ENCODE measurements around the gene TSPEAR.
"Not testable (repeated sequence)": the region's sequence is repeated elsewhere in the genome, so short reads cannot be mapped to it uniquely, and the experiment has no call there.

Gene TSPEAR

DNA sequence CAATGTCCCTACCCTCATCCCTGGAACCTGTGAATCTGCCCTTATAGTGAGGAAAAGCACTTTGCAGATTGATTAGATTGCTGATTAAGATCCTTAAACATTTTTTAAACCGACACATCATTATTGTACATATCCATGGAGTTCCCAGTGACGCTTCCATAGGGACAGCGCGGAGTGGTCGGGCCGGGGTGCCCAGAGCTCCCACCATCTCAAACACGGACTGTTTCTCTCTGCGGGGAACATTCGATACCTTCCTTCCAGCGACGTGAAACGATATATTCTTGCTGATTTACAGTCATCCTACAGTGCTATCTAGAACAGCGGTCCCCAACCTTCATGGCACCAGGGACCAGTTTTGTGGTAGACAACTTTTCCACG is 10.4 kb downstream of the TSPEAR start:
- no peak for DNase-seq

DNA sequence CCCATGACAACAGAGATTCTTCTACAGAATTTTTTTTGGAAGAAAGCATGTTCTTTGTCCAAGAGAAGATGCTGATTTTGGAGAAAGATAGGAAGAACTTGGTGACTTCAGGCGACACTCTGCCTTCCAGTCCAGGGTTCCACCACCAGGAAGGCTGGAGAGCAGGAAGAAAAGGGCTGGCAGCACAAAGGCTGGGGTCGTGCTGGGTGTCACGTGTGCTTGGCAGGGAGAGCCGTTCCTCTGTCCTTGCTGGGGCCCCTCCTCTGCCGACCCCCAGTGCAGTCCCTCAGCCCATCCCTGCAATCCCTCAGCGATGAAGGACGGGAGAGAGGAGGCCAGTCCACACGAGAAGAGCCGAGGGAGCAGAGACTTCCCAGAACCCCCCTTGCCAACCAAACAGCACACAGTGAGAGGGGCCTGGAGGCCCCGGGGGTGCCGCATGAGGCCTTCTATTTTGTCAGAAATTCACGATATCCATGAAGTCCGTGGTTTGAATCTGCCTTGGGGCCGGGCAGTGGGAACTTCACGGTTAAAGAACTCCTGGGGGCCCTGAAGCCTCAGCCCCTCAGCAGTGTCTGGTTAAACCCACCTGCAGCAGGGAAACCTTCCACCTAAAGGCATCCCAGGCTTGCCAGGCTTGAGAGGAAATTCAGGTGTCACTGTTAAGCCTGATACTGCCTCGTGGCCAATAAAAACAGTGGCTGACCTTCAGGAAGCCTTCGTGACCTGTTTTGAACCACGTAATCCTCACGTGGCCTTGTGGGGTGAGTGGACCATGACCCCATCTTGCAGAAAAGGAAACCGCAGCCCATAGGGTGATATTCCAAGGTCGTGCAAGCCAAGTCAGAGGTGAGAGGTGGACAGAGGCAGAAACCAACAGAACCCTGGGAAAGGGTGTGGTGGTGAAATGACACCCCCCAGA is 11.0 kb downstream of the TSPEAR start:
- no peak for DNase-seq

DNA sequence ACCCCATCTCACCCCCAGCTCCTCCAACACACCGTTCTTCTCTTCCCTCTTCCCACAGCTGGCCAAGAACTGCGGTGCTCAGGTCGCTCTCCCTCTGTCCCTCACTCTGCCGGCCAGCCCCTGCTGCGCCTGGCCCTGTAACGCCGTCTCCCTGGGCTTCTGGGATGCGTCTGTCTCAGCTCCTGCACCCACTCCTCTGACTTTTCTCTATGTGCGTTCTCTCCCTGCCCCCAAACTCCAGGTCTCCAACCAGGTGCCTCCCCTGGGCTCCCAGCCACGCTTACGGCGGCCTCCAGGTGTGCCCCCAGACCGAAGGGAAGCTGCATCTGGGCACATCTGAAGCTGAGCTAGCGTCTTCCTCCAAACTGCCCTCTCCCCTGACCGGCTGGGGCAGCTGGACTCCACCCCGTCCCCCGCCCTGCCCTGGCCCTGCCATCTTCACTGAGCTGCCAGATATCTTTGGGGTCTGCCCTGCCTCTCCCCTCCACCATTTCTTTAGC is 11.8 kb downstream of the TSPEAR start:
- DNase-seq = no peak

DNA sequence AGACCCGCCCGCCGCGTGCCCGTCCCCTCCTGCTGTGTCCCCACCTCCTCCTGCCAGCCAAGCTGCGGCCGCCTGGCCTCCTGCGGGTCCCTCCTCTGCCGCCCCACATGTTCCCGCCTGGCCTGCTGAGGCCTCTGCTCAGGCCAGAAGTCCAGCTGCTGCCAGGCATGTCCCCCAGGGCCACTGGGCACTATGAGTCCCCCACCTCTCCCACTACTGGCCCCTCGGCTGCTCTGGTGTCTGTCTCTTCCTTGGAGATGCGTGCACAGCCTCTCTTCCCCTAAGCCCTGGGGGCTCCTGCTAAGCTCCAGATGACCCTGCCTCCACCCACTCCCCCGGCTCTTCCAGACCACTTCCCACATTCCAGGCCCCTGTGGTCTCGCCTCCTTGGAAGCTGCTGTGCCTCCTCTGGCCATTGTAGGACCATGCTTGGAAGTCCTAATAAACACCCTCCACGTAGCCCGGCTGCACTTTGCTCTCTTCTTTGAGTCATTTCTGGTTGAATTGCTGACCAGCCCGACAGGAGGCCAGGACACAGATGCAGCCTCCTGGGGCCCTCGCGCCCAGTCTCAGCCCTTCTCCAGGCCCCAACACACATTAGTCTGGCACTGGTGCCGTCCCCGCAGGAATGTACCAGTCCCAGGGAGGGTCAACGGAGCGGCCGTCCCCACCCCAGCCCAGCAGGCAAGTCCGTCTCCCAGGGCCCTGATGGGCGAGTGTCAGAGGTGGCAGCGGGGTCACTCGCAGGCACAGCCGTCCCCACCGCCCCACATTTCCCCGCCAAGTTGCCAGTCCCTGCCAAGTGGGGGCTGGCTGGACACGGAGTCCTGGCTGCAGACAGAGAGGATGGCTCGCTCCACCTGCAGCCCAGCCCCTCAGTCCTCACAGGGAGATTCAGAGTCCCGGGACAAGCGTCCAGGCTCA is 13.3 kb downstream of the TSPEAR start:
- DNase-seq = no peak

DNA sequence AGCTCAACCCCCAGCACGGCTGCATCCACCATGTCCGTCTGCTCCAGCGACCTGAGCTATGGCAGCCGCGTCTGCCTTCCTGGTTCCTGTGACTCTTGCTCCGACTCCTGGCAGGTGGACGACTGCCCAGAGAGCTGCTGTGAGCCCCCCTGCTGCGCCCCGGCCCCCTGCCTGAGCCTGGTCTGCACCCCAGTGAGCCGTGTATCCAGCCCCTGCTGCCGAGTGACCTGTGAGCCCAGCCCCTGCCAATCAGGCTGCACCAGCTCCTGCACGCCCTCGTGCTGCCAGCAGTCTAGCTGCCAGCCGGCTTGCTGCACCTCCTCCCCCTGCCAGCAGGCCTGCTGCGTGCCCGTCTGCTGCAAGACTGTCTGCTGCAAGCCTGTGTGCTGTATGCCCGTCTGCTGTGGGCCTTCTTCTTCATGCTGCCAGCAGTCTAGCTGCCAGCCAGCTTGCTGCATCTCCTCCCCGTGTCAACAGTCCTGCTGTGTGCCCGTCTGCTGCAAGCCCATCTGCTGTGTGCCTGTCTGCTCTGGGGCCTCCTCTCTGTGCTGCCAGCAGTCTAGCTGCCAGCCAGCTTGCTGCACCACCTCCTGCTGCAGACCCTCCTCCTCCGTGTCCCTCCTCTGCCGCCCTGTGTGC is 14.1 kb downstream of the TSPEAR start, which contains the start of gene KRTAP10-12:
Gene KRTAP10-12 (plus strand): TSS at position 1 of the 639 bp plus-strand sequence. CDS start 30 bp downstream, at position 31.
- DNase-seq = not testable (repeated sequence)

DNA sequence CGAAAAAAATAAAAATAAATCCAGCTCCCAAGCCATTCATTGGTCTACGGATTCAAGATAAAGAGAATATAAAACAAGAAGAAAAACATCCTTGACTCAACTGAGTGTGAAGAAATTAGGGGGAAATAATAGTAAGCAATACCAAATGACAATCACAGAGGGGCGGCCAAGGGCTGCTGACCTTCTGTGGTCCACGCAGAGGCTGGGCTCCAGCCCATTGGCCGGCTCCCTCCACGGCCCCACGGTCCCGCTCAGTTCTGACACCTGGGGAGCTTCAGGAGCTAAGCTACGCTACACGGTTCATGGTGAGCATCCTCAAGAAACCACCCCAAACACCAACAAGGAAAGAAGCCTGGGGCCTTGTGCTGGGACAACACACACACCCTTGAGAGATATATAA is 14.8 kb downstream of the TSPEAR start:
- no peak for DNase-seq

DNA sequence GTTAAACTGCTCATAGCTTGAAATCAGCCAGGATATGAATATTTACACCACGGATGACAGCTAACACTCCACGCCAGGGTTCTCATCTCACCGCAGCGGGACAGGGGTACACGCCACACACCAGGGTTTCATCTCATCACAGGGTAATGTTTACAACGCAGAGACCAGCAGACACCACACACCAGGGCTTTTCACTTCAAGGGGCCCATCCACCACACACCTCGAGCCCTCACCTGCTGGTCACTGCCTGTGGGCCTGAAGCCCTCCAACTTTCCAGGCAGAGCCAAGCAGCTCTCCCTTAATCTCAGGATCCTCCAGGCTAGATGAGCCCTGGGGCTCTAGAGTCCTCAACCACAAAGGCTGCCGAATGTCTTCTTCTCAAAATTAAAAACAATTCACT is 15.7 kb downstream of the TSPEAR start:
- no peak for DNase-seq

DNA sequence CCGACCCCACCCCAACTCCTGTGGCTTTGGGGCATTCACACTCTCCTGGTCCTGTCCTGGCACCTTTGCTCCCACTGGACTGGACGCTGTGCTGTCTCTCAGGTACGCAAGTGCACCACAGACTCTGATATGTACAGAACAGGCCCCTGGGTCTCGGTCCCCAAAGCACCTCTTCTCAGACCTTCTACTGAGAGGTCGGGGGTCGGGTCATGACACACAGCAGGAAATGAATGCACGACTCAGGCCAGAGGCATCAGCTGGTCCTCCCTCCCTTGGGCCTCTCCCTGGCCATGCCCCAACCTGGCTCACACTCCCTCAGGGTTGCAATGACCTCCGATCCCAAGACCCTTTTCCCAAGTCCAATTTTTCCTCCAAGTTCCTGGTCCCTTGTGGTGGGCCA is 16.2 kb downstream of the TSPEAR start:
- no peak for DNase-seq

DNA sequence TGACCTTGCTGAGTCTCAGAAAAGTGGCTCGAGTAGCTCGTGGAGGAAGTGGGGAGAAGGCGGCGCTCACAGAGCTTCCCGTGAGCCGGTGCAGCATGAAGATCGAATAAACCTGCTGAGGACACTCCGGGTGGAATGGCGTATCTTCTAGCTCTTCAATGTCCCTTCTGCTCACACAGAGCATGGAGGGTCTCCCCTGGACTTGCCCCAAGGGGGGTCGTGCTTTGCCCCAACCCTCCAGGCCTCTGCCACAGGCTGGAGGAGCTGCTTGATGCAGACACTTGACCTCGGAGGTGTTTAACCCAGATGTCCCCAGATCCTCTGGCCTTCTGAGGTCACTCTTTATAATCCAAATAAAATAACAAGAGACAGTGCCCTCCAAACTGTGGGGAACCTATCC is 16.6 kb downstream of the TSPEAR start:
- no peak for DNase-seq

DNA sequence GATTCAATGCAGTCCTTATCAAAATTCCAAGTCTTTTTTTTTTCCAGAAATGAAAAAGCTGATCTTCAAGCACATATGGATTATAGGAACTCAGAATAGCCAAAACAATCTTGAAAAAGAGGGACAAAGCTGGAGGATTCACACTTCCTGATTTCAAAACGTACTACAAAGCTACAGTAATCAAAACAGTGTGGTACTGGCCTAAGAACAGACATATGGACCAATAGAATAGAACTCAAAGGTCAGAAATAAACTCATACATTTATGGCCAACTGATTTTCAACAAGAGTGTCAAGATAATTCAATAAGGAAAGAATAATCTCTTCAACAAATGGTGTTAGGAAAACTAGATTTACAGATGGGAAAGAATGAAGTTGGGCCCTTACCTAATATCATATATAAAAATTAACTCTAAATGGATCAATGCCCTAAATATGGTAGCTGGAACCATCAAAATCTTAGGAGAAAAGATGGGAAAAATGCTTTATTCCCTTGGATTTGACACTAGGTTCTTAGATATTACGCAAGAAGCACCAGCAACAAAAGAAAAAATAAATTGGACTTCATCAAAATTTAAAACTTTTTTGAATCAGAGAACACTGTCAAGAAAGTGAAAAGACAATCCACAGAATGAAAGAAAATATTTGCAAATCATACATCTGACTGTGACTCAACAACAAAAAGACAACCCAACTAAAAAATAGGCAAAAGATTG is 18.4 kb downstream of the TSPEAR start:
- DNase-seq = no peak

DNA sequence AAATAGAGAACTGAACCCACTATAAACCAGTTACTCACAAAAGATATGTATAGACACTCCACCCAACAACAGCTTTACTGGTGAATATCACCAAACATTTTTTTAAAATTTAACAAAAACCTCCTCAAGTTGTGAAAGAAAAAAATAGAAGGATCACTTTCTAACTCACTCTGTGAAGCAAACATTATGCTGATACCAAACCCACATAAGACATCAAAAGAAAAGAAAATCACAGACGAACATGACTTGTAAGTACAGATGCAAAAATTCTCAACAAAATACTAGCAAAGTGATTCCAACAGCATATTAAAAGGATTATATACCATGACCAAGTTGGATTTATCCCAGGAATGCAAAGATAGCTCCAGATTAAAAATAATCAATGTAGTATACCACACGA is 19.7 kb downstream of the TSPEAR start:
- DNase-seq = no peak

DNA sequence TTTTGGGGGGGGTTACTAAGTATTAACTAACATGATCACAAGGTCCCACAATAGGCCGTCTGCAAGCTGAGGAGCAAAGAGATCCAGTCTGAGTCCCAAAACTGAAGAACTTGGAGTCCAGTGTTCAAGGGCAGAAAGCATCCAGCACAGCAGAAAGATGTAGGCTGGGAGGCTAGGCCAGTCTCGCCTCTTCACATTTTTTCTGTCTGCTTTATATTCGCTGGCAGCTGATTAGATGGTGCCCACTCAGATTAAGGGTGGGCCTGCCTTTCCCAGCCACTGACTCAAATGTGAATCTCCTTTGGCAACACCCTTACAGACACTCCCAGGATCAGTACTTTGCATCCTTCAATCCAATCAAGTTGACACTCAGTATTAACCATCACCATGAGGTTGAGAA is 21.6 kb downstream of the TSPEAR start:
- not testable (repeated sequence) for DNase-seq

DNA sequence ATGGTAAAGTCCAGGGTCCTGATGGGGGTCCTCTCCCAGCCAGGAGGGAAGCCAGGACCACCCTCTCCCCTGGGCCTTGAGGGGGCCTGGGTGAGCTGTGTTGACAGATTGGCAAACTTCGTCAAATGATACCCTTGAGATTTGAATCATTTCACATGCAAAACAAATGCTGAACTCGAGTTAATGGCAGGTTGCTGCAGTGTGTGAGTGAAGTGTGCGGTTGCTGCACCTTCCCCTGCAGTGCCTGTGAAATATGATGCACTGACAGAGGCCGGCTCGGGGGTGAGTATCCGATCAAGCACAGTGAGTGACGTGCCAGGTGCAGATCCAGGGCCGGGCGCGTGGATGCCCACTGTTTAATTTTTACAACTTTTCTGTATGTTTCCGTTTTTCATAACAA is 23.7 kb downstream of the TSPEAR start:
- no peak for DNase-seq

DNA sequence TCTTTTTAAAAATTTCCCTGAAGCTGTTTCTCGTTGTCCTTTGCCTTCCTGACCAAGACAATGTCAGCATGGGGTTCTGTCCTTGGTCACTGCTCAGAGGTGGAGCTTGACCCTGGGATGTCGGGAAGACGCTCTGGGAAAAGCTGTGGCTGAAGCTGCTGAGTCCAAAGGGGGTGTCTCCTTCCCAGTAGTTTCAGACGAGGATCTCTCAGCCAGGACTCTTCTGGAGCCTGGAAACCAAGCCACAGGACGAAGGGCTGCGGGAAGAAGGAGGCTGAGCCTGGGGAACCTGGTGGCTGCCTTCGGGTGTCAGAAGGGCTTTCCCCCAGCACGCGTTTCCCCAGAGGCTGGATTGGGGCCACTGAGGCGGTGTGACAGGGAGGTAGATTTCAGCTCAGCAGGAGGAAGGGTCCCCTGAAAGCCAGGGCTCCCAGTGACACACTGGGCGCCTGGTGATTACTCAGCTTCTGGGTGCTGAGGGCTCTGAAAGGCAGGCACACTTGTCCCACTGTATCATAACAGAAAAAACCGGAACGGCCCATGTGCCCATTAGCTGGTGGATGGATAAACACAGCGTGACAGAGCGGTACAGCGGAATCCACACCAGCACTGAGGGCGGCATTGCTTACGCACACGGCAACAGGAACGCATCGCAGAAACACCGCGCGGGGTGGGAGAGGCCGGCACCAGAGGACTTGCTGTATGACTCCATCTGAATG is 24.4 kb downstream of the TSPEAR start:
- DNase-seq = no peak

DNA sequence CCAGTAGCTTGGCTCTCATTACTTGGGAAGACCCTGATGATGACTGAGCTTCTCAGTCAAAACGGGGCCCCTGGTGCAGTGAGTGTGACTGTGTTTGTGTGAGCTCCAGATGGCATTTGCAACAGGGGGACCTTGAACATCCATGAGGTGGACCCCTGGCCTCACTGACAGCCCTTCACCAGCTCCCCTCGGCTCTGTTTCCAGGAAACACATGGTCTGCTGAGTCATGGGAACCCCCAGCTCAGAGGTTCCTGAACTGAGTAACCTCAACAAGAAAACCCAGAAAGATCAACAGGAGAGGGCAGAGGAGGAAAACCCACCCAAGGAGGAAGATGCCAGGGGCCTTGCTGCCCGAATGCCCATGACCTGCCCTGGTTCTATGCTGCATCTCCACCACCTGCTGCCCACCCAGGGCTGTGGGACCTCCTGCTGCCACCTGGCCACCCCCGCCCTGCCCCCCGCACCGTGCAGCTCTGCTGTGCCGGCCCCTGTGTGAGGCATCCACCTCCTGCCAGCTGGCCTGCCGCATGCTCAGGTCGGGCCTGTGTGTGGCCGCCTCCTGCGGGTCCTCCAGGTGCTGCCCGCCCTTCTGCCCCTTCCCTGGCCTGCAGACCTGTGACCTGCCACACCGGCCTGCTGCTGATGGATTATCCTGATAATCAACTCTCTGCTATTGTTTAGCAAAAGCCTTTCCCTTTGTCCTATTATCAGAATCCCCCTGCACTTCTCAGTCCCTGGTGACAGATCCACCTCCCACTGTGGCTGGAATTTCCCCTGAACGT is 25.2 kb downstream of the TSPEAR start:
- DNase-seq = no peak

DNA sequence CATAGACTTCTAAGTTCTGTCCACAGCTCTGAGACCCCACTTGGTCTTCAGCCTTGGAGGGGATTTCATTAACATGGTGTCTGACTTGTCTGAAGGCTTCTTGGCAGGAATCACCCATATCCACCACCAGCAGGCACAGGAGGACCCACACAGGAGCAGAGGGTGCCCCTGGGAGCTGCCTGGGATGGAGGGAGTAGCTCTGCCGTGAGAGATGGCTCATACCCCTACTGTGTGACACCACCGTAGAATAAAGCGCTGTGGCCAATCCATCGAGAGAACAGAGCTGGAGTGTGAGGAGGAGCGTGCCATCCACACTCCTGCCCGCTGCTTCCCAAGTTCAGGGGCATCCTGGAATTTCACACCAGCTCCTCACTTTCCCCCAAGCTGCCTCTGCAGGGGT is 26.3 kb downstream of the TSPEAR start:
- not testable (repeated sequence) for DNase-seq

DNA sequence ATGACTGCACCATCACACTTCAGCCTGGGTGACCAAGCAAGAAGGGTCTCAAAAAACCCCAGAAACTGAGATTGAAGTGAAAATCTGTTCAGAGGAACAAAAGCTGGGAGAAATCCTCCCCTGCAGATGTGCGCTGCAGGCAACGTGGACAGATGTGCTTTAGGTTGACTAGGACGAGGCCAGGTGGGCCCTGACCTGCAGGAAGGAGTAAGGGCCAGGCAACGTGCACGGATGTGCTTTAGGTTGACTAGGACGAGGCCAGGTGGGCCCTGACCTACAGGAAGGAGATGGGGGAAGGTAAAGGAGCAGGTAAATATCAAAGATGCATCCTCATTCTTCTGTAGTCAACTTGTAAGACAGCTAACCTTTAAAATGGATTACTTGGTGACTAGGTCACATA is 26.9 kb downstream of the TSPEAR start:
- no peak for DNase-seq

DNA sequence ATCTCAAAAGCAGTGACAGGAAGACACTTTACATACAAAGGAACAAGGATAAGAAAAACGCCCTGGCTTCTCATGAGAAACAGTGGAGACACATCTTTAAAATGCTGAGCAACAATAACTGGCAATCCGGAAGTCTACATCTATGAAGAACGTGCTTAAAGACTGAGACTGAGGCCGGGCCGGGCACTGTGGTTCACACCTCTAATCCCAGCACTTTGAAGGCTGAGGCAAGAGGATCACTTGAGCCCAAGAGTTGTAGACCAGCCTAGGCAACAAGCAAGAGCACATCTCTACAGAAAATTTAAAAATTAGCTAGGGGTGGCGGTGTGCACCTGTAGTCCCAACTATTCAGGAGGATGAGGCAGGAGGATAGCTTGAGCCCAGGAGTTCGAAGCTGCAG is 27.3 kb downstream of the TSPEAR start:
- DNase-seq = no peak

DNA sequence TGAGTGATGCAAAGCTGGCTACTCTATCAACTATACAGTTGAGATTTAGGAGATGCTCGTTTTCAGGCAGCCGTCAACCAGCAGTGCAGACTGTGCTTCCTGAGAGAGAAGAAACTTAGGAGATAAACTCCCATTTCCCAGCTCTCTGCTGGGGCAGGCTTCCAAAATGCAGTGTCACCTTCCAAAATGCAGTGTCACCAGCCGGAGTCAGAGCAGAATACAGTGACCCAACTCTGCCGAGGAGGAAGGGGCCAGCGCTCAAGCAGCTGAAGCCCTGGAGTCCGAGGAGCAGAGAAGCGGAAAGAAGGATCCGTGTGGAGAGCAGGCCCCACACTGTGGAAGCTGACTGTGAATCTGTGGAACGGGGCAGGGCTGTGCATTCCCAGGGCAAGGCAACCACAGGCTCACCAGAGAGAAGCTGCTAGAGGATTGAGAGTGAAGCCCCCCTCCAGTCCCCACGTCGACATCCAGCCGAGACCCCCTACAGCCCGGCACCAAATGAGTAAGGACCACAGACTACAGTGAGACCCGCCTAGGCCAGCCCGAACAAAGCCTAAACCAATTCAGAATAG is 28.7 kb downstream of the TSPEAR start:
- no peak for DNase-seq

DNA sequence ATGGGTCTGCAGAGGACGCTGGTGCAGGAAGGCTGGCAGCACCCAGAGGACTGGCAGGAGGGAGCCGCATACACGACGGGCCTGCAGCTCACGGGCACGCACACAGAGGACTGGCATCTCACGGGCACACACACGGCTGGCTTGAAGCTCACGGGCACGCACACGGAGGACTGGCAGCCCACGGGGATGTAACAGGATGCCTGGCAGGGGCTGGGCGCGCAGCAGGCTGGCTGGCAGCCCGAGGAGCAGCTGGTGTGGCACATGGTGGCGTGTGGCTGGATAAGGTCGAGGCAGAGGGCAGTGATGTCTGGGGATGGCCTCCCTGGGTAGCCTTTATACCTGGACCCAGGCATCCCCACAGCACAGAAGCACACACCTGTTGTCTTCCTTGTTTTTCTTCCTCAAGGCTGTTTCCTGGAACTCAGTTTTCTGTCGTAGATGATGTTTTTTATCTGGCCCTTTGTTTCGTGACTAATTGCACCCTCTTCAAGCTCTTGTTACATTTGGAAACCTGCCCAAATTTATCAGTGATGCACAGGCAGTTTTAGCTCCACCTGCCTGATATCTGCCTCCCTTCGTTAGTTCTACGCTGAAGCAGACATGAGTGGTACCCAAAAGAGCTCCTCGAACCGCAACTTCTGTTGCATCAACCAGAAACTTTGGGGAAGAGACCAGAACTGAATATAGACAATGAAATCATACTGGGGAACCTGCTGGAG is 29.4 kb downstream of the TSPEAR start, which contains the start of gene KRTAP12-1:
Gene KRTAP12-1 (minus strand): TSS at position 303 of the 719 bp plus-strand sequence. CDS start 40 bp downstream, at position 263.
- no peak for DNase-seq
